HG03280 (cell line): ENCODE results near the gene SPARCL1.

ENCODE experiments used
- ATAC-seq: cut with Tn5 transposase; IDR thresholded peaks from one replicate; pipeline ENCODE4 v1.9.1; 2021; ENCODE audit warnings: mild to moderate bottlenecking, moderate library complexity; ENCODE audit not compliant: unreplicated experiment

The SPARCL1 gene

DNA sequence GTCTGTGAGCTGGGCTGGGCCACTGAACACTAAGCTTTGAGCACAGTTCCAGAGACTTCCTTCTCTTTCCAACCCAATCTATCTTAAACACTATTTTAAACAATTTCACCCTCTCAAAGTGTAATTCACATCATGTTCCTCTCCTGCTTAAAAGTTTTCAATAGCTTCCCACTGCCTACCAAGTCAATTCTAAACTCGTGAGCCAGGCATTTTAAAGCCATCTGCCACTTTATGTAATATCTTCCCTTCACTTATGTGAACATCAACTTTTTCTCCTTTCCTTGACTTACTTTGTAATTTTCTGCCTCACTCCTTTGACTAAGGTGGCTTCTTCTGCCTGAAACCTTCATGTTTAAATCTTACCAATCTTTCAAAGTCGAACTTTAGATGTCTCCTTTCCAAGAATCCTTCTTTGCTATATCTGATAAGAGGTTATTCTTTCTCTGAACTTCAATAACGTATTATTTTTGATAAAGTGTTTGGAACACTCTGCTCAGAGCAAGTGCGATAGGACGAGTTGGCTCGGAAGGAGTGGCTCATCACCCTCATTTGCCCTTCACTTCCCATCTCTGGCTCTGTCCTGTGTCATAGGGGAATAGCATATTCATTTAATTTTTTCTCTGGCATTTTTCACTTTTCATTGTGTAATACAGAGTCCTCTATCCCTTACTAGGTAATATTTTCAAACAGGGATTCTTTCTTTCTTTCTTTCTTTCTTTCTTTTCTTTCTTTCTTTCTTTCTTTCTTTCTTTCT lies 13.0 kb upstream of the SPARCL1 start:
- no peak for ATAC-seq

DNA sequence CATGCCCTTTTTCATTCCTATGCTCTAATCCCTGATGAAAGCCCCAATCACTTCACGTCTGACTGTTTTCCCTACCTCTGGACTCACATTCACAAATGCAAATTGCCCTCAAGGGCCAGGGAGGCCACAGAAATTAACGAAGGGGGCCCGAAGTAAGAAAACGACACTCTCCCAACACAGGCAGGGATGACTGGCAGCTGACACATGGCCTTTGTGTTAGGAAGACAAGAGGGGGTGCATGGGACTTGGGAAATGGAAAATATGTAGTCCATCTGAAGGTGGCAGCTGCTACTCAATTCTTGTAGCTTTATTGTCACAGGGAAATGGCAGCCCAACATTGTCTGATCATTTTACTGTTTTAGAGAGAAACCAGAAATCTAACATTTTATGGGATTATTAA lies 12.3 kb upstream of the SPARCL1 start:
- no peak for ATAC-seq

DNA sequence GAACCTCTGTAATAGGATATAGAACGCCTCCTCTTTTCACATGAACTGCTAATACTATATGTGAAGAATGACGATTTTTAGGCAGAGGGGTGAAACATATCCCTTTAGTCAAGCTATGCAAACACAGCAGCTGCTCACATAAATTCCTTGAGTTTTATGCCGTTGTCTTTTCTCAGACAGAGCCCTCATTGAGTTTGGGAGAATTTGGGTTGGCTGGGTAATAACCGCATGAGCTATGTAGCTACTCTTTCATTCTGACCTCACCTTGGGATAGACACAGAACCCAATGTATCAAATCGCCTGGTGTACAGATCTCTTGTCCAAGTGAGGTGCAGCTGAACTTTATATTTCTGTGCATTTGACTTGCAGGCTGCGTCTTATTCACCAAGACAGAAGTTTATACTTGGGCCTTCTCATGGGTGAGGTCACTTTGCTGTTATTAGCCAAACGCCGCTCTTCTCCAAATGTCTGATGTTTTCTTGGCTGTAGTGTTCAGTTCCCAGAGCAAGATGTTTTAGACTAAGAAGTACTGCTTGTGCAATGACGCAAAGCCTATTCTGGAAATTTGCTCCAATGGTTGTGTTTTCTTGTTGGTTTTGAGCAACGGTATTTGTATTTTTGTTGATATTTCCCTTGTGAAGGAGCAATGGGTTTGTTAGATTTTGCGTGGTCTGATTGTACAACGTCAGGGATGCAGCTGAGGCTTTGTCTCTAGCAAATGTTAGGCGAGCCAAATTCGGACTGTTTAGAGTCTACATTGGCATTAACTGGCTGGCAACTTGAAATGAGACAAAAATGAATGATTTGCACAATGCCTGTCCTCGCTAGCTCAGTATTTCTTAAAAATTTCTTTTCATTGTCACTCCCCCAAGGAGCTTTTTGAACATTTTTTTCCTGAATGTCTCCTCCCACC lies 11.2 kb upstream of the SPARCL1 start:
- no peak for ATAC-seq

DNA sequence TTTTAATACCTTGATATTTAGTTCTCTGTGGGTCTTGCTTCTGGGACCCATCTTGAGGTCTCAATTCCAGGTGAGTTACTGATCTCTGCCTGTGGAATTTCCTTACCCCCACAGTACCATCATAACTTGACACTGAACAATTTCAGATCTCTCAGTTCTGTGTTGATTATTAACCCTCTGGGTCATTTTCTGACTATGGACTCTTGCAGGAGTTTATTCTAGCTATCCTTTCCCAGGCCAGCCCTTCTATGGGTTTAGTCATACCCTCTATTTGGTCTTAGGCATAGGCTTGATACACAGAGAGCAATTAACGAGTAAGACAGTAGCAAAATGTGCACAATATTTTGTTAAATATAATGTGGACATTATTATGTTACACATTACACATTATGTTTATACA lies 3.7 kb upstream of the SPARCL1 start:
- no peak for ATAC-seq

GRCh38 chr4:87532109-87532508 lies 2.9 kb upstream of the SPARCL1 start:
- no peak for ATAC-seq

DNA sequence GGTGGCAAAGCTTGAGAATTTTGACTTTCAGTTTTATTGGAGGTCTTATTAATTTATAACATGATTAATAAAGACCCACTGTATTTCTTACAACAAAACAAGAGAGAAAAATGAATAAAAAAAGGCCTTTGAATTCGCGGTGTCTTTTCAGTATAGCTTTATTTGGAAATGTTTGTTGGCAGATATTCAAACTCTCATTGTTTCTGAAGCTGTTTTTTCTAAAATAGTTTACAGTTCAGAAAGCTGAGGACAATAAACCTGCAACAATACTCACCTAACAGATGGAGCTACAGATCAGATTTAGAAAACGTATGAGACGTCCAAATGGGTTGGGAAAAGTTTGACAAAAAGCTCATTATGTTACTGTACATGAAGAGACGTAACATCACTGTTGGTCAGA lies 2.4 kb upstream of the SPARCL1 start:
- no peak for ATAC-seq

DNA sequence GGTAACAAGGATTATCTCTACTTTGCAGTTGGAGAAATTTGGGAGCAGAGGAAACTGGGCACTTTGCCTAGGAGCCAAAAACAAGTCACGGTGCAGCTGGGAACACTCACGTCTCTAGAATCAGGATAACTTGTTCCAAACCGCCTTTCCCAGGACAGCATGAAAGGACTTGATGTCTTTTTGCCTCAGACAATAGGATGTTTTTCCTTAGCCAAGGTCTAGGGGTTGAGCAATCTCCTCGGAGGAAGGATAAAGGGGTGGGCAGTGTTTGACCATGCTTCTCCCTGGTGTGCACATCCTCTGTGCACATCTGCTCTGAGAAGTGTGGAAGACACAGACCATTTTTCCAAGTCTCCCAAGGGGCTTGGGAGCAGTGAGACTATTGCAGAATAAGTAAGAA lies 1.7 kb upstream of the SPARCL1 start:
- ATAC-seq = no peak

GRCh38 chr4:87530229-87530628 lies 1.1 kb upstream of the SPARCL1 start:
- ATAC-seq = no peak

- no peak for ATAC-seq
Measured at GRCh38 chr4:87527431-87528220, 1.6 kb downstream of the SPARCL1 start.

- no peak for ATAC-seq
Measured at GRCh38 chr4:87525636-87526295, 3.4 kb downstream of the SPARCL1 start.

GRCh38 chr4:87524456-87524855 lies 4.7 kb downstream of the SPARCL1 start:
- ATAC-seq = no peak

DNA sequence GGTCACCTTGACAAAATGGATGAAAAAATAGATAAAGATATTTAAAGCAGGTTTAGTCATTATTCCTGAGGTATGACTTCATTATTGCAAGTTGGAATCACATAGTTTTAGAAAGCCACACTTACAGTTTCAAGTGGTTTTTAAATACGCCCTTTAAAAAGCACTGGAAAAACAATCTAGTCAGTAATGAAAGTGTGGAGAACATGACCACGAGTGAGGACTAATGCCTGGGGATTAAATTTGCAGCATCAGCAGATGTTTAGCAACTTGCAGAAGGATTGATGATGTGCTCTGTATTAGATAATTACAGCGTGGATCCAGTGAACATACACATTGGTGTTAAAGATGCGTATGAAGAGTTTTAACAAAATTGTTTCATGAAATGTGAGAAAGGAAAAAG lies 5.9 kb downstream of the SPARCL1 start:
- ATAC-seq = no peak

GRCh38 chr4:87521757-87522374 lies 7.3 kb downstream of the SPARCL1 start:
- ATAC-seq = no peak

GRCh38 chr4:87521319-87521718 lies 7.9 kb downstream of the SPARCL1 start:
- ATAC-seq = no peak

DNA sequence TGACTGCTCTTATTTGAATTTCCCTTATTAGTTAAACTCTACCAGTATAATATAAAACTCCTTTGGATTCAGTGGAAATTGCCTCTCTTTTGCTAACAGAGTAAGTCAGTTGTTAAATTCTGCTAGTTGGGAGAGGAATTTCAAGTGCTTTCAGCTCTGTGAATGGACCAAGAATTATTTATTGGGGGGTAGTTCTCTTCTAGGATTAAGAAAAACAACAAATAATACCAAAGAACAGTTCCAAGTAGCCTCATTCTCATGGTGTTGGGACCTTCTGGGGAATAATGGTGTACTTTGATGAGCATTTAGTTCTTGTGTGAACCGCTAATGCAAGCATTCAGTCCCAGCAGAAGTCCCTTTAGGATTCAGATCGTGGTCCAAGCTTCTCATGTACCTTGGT lies 11.6 kb downstream of the SPARCL1 start:
- no peak for ATAC-seq

DNA sequence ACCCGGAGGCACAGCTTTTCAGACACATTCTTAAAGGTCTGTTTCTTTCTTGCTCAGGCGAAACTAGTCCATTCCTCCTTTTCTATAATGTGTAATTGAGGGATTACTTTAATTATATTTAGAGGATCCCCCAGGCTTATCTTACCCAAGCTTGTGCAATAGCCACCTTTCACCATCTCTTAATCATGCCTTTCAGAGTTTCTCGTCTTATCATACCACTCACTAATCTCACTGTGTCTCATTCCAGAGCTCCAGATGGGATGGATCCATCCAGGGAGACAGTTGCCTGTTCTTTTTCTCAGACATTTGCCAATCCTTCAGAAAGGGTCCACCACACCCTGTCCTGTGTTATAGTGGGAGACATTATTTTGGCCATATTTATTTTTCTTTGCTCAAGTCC lies 12.5 kb downstream of the SPARCL1 start:
- ATAC-seq = no peak

- ATAC-seq = no peak
Measured at GRCh38 chr4:87512400-87512799, 16.8 kb downstream of the SPARCL1 start.

DNA sequence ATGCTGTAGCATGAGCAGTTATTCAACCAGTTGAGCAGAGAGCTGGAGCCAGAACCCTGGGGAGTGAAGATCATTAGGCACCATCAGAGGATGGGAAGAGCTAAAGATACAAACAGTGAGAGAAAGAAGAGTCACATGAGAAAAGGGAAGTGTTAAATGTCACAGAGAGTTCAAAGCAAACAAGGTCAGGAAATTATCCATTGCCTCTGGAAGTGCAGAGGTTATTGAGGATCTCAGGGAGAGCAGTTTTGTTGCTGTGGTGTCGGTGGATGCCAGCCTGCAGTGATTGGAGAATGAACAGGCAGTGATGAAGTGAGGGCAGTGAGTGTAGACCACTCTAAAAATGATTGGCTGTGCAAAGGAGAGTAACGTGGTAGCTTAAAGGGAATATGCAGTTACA lies 17.7 kb downstream of the SPARCL1 start:
- ATAC-seq = no peak

GRCh38 chr4:87510747-87511146 lies 18.4 kb downstream of the SPARCL1 start:
- no peak for ATAC-seq

DNA sequence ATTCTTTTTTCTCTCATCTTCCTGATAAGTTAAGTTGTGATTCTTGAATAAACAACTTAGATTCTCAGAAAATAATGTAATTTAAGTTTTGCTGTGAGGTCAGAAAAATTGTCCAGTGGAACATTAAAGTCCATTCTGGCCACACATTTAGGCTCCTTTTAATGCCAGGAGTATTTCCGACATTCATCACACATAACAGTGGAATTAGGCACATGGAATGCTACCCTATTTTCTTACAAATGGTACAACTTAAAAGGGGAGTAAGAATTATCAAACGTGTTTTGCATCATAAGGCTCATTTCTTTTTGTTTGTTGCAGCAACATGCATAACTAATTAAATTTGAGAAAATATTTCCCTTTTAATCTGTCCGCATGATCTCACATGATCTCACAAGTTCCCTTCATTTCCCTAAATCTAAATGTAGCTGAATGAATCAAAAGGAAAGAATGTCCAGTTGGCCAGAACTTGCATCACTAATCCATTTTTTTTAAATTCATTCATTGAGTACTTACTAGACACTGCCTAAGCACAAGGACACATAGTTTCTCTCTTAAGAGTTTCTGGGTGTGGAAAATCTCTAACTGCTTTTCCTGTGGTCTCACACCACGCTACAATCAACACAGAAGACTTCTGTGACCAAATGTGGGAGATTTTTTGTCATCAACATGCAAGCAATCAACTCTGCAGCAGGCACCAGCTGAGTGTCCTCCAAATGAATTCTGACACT lies 22.0 kb downstream of the SPARCL1 start:
- ATAC-seq = no peak
